ENCODE measurements around the gene LYPD5. TPM values are rescaled to one million over a fixed set of nuclear protein-coding genes. Genes with fewer than 3 reads are reported as not detected.

LYPD5 gene
- polyA plus RNA-seq, 3 donors = 0.19 to 0.39 (median 0.24) TPM

GRCh38 chr19:43804432-43804831, 2.2 kb upstream of the LYPD5 start:
- no peaks in the 10 kb centered on the region for H3K36me3 ChIP-seq (replicated peaks in 1 of 2; ENCODE audit: control insufficient read depth in 1 of 2, insufficient read depth in 2 of 2, low read length in 2 of 2)
- peaks cover 11 to 22% (median 14%) of the 10 kb centered on the region in 3 donors for H3K27me3 Mint-ChIP-seq (ENCODE audit: low read depth in 3 of 3)
- H3K79me2 ChIP-seq (ENCODE audit: insufficient read depth, low read length) = no peaks in the 10 kb centered on the region
- H3K27ac Mint-ChIP-seq = peak overlapping the region in 1 of 7 donors; percentile 58
- no peaks in the 10 kb centered on the region for H3K27me3 ChIP-seq (ENCODE audit: control insufficient read depth in 2 of 2, insufficient read depth in 2 of 2, low read length in 2 of 2)
- TF ChIP-seq CTCF (IDR thresholded peaks at IDR 0.05) = no peak
- H3K9me3 ChIP-seq (replicated peaks in 1 of 2; ENCODE audit: control insufficient read depth in 1 of 2, insufficient read depth in 1 of 2, low read length in 2 of 2) = no peaks in the 10 kb centered on the region
- H3K4me1 ChIP-seq (ENCODE audit: control insufficient read depth in 1 of 2, insufficient read depth in 2 of 2, low read length in 2 of 2) = no peaks in the 10 kb centered on the region
- no peak overlapping the region for H3K27ac ChIP-seq (ENCODE audit: low read depth in 1 of 2, low read length in 2 of 2)
- no peak overlapping the region for H2AFZ ChIP-seq (ENCODE audit: insufficient read depth, low read depth, low read length, poor library complexity, severe bottlenecking)
- no peaks in the 10 kb centered on the region for H4K20me1 ChIP-seq (ENCODE audit: insufficient read depth, low read length)
- DNase-seq = no peak
- no peak overlapping the region for H3K4me2 ChIP-seq (replicated peaks; ENCODE audit: extremely low read depth, low read length, poor library complexity, severe bottlenecking)
- H3K9me3 Mint-ChIP-seq = peaks cover 0 to 7% (median 0%) of the 10 kb centered on the region in 7 donors
- peaks cover 2% of the 10 kb centered on the region for H3K4me1 Mint-ChIP-seq
- WGBS (ENCODE audit: insufficient coverage) = 29% methylated on average over 2 of the region's 2 CpGs
- intact Hi-C loops (cut with micrococcal nuclease) = loop anchor here in 1 of 2 donors (5.0 to 10.0 kb wide), 2 partner anchors 67 to 350 kb away; no protein-coding TSS in a partner anchor
- no peak overlapping the region for H3K4me3 Mint-ChIP-seq
- H3K36me3 Mint-ChIP-seq = no peaks in the 10 kb centered on the region
- H3K9ac ChIP-seq (ENCODE audit: insufficient read depth, low read length, poor library complexity, severe bottlenecking) = no peak overlapping the region
- no peak overlapping the region for H3K4me3 ChIP-seq (replicated peaks in 1 of 3; ENCODE audit: low read depth in 2 of 3, low read length in 3 of 3)

GRCh38 chr19:43799502-43800142, 2.6 kb downstream of the LYPD5 start:
- H3K4me2 ChIP-seq (replicated peaks; ENCODE audit: extremely low read depth, low read length, poor library complexity, severe bottlenecking) = no peak overlapping the region
- no peaks in the 10 kb centered on the region for H3K36me3 ChIP-seq (replicated peaks in 1 of 2; ENCODE audit: control insufficient read depth in 1 of 2, insufficient read depth in 2 of 2, low read length in 2 of 2)
- H3K79me2 ChIP-seq (ENCODE audit: insufficient read depth, low read length) = no peaks in the 10 kb centered on the region
- no peak for TF ChIP-seq CTCF (IDR thresholded peaks at IDR 0.05)
- Mint-ChIP-seq H3K9me3 (peaks cover 0 to 10% (median 4%) of the 10 kb centered on the region in 7 donors), H3K36me3 (peaks cover 3% of the 10 kb centered on the region in 2 donors), H3K27me3 (ENCODE audit: low read depth in 3 of 3) (peaks cover 3 to 40% (median 17%) of the 10 kb centered on the region in 3 donors), H3K4me1 (peaks cover 15% of the 10 kb centered on the region), H3K27ac (peak overlapping the region in 2 of 7 donors; percentile 55 to 66), H3K4me3 (peak overlapping the region; percentile 85 to 89)
- no peak for DNase-seq
- H3K9me3 ChIP-seq (replicated peaks in 1 of 2; ENCODE audit: control insufficient read depth in 1 of 2, insufficient read depth in 1 of 2, low read length in 2 of 2) = no peaks in the 10 kb centered on the region
- intact Hi-C loops (cut with micrococcal nuclease) = loop anchor here in 1 of 2 donors (5.0 to 10.0 kb wide), 2 partner anchors 62 to 345 kb away; no protein-coding TSS in a partner anchor
- peaks cover 0 to 5% of the 10 kb centered on the region in 2 donors for H3K27me3 ChIP-seq (ENCODE audit: control insufficient read depth in 2 of 2, insufficient read depth in 2 of 2, low read length in 2 of 2)
- H3K9ac ChIP-seq (ENCODE audit: insufficient read depth, low read length, poor library complexity, severe bottlenecking) = no peak overlapping the region
- H2AFZ ChIP-seq (ENCODE audit: insufficient read depth, low read depth, low read length, poor library complexity, severe bottlenecking) = no peak overlapping the region
- H3K4me1 ChIP-seq (ENCODE audit: control insufficient read depth in 1 of 2, insufficient read depth in 2 of 2, low read length in 2 of 2) = peaks cover 11% of the 10 kb centered on the region in 2 donors
- WGBS (ENCODE audit: insufficient coverage) = 92% methylated on average over 6 of the region's 6 CpGs
- peak overlapping the region in 1 of 3 experiments; percentile 76 for H3K4me3 ChIP-seq (replicated peaks in 1 of 3; ENCODE audit: low read depth in 2 of 3, low read length in 3 of 3)
- no peak overlapping the region for H3K27ac ChIP-seq (ENCODE audit: low read depth in 1 of 2, low read length in 2 of 2)
- no peaks in the 10 kb centered on the region for H4K20me1 ChIP-seq (ENCODE audit: insufficient read depth, low read length)

Measured in CD14-positive monocyte (primary cell).